ENCODE measurements around the gene NUBPL. TPM values are rescaled to one million over a fixed set of nuclear protein-coding genes. Genes with fewer than 3 reads are reported as not detected.

NUBPL gene
- total RNA-seq, 4 donors from 2014 or later = 4.6 to 8.8 (median 7.7) TPM

- Histone ChIP-seq H3K9me3 (no peaks in the 10 kb centered on the region), H3K36me3 (no peaks in the 10 kb centered on the region), H3K4me1 (no peaks in the 10 kb centered on the region), H3K4me3 (no peak overlapping the region), H3K27me3 (no peaks in the 10 kb centered on the region), H3K27ac (no peak overlapping the region)
- DNase-seq = no peak
- TF ChIP-seq CTCF (IDR thresholded peaks at IDR 0.05) = no peak
- no peak for TF ChIP-seq POLR2A (IDR thresholded peaks at IDR 0.05)
These were observed 200.1 kb downstream of the NUBPL start for GRCh38 chr14:31761325-31761724.

- Histone ChIP-seq H3K4me1 (no peaks in the 10 kb centered on the region), H3K27me3 (no peaks in the 10 kb centered on the region), H3K36me3 (no peaks in the 10 kb centered on the region), H3K9me3 (no peaks in the 10 kb centered on the region), H3K27ac (no peak overlapping the region), H3K4me3 (no peak overlapping the region)
- TF ChIP-seq POLR2A (IDR thresholded peaks at IDR 0.05) = no peak
- no peak for TF ChIP-seq CTCF (IDR thresholded peaks at IDR 0.05)
- DNase-seq = no peak
These were observed 201.8 kb downstream of the NUBPL start for GRCh38 chr14:31763041-31763440.

GRCh38 chr14:31766315-31766892 lies 205.2 kb downstream of the NUBPL start:
- no peaks in the 10 kb centered on the region for H3K27me3 ChIP-seq
- TF ChIP-seq CTCF (IDR thresholded peaks at IDR 0.05) (no peak), POLR2A (IDR thresholded peaks at IDR 0.05) (no peak)
- no peaks in the 10 kb centered on the region for H3K9me3 ChIP-seq
- no peak for DNase-seq
- no peaks in the 10 kb centered on the region for H3K36me3 ChIP-seq
- no peak overlapping the region for H3K27ac ChIP-seq
- H3K4me1 ChIP-seq = no peaks in the 10 kb centered on the region
- H3K4me3 ChIP-seq = no peak overlapping the region

GRCh38 chr14:31768355-31768754 lies 207.2 kb downstream of the NUBPL start:
- Histone ChIP-seq H3K4me3 (no peak overlapping the region), H3K4me1 (no peaks in the 10 kb centered on the region), H3K36me3 (no peaks in the 10 kb centered on the region), H3K27me3 (no peaks in the 10 kb centered on the region), H3K27ac (no peak overlapping the region), H3K9me3 (no peaks in the 10 kb centered on the region)
- TF ChIP-seq CTCF (IDR thresholded peaks at IDR 0.05) (no peak), POLR2A (IDR thresholded peaks at IDR 0.05) (no peak)
- DNase-seq = no peak

- no peaks in the 10 kb centered on the region for H3K9me3 ChIP-seq
- no peaks in the 10 kb centered on the region for H3K36me3 ChIP-seq
- DNase-seq = peak in 1 of 3 donors; percentile 47
- no peaks in the 10 kb centered on the region for H3K4me1 ChIP-seq
- no peak overlapping the region for H3K27ac ChIP-seq
- TF ChIP-seq CTCF (IDR thresholded peaks at IDR 0.05) (no peak), POLR2A (IDR thresholded peaks at IDR 0.05) (no peak)
- H3K4me3 ChIP-seq = no peak overlapping the region
- no peaks in the 10 kb centered on the region for H3K27me3 ChIP-seq
These were observed 209.1 kb downstream of the NUBPL start for GRCh38 chr14:31770271-31770670.

GRCh38 chr14:31774567-31774966 lies 213.4 kb downstream of the NUBPL start:
- DNase-seq = no peak
- Histone ChIP-seq H3K27me3 (no peaks in the 10 kb centered on the region), H3K36me3 (no peaks in the 10 kb centered on the region), H3K4me3 (no peak overlapping the region), H3K9me3 (no peaks in the 10 kb centered on the region), H3K4me1 (no peaks in the 10 kb centered on the region), H3K27ac (no peak overlapping the region)
- no peak for TF ChIP-seq CTCF (IDR thresholded peaks at IDR 0.05)
- no peak for TF ChIP-seq POLR2A (IDR thresholded peaks at IDR 0.05)

Measured in Peyer's patch (tissue), 4 donors.